ENCODE results near the gene PLK5.

GRCh38 chr19:1580957-1581356, 57.1 kb downstream of the PLK5 start:
- TF ChIP-seq POLR2A (IDR thresholded peaks at IDR 0.05; ENCODE audit: low read depth, low read length) (no peak), POLR2AphosphoS5 (IDR thresholded peaks at IDR 0.05; ENCODE audit: low read depth, low read length) (no peak), TAF1 (IDR thresholded peaks at IDR 0.05; ENCODE audit: borderline replicate concordance, low read depth, low read length) (no peak)
